DMS53 treated with DMSO at 0.1 percent for 48 hours (cell line): Measurements from ENCODE around the gene TSFM.
A peak's percentile ranks its signal among the peaks of the same experiment; 100 is the strongest.

ENCODE experiments used
- DNase-seq: peaks from one replicate; lab custom pipeline; 2025; ENCODE audit not compliant: unreplicated experiment; lab: John Stamatoyannopoulos, UW

TSFM gene

GRCh38 chr12:57832966-57833365 is 50.4 kb downstream of the TSFM start:
- DNase-seq: no peak

- DNase-seq: no peak
These were observed 51.1 kb downstream of the TSFM start for GRCh38 chr12:57833672-57834071.

GRCh38 chr12:57834086-57834876 is 51.7 kb downstream of the TSFM start:
- no peak for DNase-seq

- no peak for DNase-seq
These were observed 53.0 kb downstream of the TSFM start for GRCh38 chr12:57835366-57836288.

GRCh38 chr12:57836442-57837375 is 54.1 kb downstream of the TSFM start:
- DNase-seq: peak; percentile 83

- DNase-seq: peak; percentile 74
These were observed 55.4 kb downstream of the TSFM start for GRCh38 chr12:57837864-57838562.

- DNase-seq: no peak
These were observed 56.2 kb downstream of the TSFM start for GRCh38 chr12:57838594-57839302.

- DNase-seq: no peak
These were observed 57.4 kb downstream of the TSFM start for GRCh38 chr12:57839996-57840395.

- DNase-seq: peak; percentile 23
These were observed 58.1 kb downstream of the TSFM start for GRCh38 chr12:57840726-57841125.

GRCh38 chr12:57841445-57841844 is 58.9 kb downstream of the TSFM start:
- DNase-seq: no peak

GRCh38 chr12:57842342-57843294 is 60.0 kb downstream of the TSFM start:
- DNase-seq: no peak

- no peak for DNase-seq
These were observed 62.3 kb downstream of the TSFM start for GRCh38 chr12:57844709-57845477.

- peak; percentile 44 for DNase-seq
These were observed 63.1 kb downstream of the TSFM start for GRCh38 chr12:57845478-57846284.

- DNase-seq: no peak
These were observed 63.6 kb downstream of the TSFM start for GRCh38 chr12:57846285-57846576.

GRCh38 chr12:57846577-57847319 is 64.2 kb downstream of the TSFM start, which contains the start of gene CTDSP2:
TSS of gene CTDSP2 (minus strand) at chr12:57846729. CDS start at chr12:57846435, 294 bp downstream.
- DNase-seq: peak; percentile 97
